Activated CD8-positive, alpha-beta memory T cell treated with anti-CD3 and anti-CD28 coated beads, Interleukin-2, amount 50 U/mL, for 1 hour (primary cell): Measurements from ENCODE around the gene ZDHHC12.
"Not testable (repeated sequence)": the region's sequence is repeated elsewhere in the genome, so short reads cannot be mapped to it uniquely, and the experiment has no call there.

Experiments
- DNase-seq: peaks from one replicate; pipeline ENCODE4 v3.0.0-alpha.2; 2020; ENCODE audit errors: extremely low read depth

Gene ZDHHC12

GRCh38 chr9:128707446-128707845 is 16.5 kb downstream of the ZDHHC12 start:
- DNase-seq, result no peak

GRCh38 chr9:128706671-128707381 is 17.1 kb downstream of the ZDHHC12 start:
- DNase-seq, result no peak

- no peak for DNase-seq
These were observed 17.9 kb downstream of the ZDHHC12 start for GRCh38 chr9:128706045-128706444.

- DNase-seq, result no peak
These were observed 18.6 kb downstream of the ZDHHC12 start for GRCh38 chr9:128705051-128705965.

- DNase-seq, result no peak
These were observed 19.6 kb downstream of the ZDHHC12 start for GRCh38 chr9:128704356-128704670.

GRCh38 chr9:128703616-128704355 is 20.1 kb downstream of the ZDHHC12 start:
- no peak for DNase-seq

GRCh38 chr9:128702949-128703615 is 20.8 kb downstream of the ZDHHC12 start:
- no peak for DNase-seq

GRCh38 chr9:128702445-128702948 is 21.4 kb downstream of the ZDHHC12 start, which contains the start of gene PKN3:
Gene PKN3 (plus strand): TSS chr9:128702503. CDS start chr9:128702916, 413 bp downstream.
- peak; percentile 50 for DNase-seq

- DNase-seq, result no peak
These were observed 22.6 kb downstream of the ZDHHC12 start for GRCh38 chr9:128701227-128701854.

GRCh38 chr9:128699096-128699795 is 24.7 kb downstream of the ZDHHC12 start:
- DNase-seq, result not testable (repeated sequence)

GRCh38 chr9:128696923-128697707 is 26.8 kb downstream of the ZDHHC12 start:
- no peak for DNase-seq

GRCh38 chr9:128694344-128694743 is 29.6 kb downstream of the ZDHHC12 start:
- DNase-seq, result no peak

- not testable (repeated sequence) for DNase-seq
These were observed 30.2 kb downstream of the ZDHHC12 start for GRCh38 chr9:128693738-128694137.

GRCh38 chr9:128690684-128691034 is 33.3 kb downstream of the ZDHHC12 start:
- DNase-seq, result no peak

GRCh38 chr9:128689820-128690683 is 33.9 kb downstream of the ZDHHC12 start:
- DNase-seq, result no peak

GRCh38 chr9:128689293-128689774 is 34.6 kb downstream of the ZDHHC12 start:
- no peak for DNase-seq

- peak; percentile 71 for DNase-seq
These were observed 35.2 kb downstream of the ZDHHC12 start, which contains the start of gene SET for GRCh38 chr9:128688501-128689292. Gene SET (plus strand): TSS chr9:128689222. CDS start chr9:128689583, 361 bp downstream.

- no peak for DNase-seq
These were observed 36.5 kb downstream of the ZDHHC12 start for GRCh38 chr9:128687453-128687852.
